MM.1S (cell line): ENCODE results near the gene THRB.

ENCODE experiments used
- CTCF ChIP-seq: fragments of 300-600 bp; sonication (generic); IDR thresholded peaks from 2 replicates; pipeline ENCODE4 v1.5.1; 2016; ENCODE audit warnings: antibody characterized with exemption, low read length, mixed read lengths
- EZH2 ChIP-seq: fragments of 300-600 bp; sonication (generic); optimal IDR thresholded peaks from 2 replicates; pipeline ENCODE3; 2017; ENCODE audit warnings: low read depth, mild to moderate bottlenecking, antibody characterized with exemption, low read length, mixed read lengths
- EZH2phosphoT487 ChIP-seq: fragments of 300-600 bp; sonication (generic); IDR thresholded peaks from 2 replicates; pipeline ENCODE4 v1.6.1; 2018; ENCODE audit warnings: antibody characterized with exemption, low read length

- no peak for TF ChIP-seq CTCF
- no peak for TF ChIP-seq EZH2
- TF ChIP-seq EZH2phosphoT487 = no peak
These were observed 355.8 kb downstream of the THRB start for GRCh38 chr3:24138876-24139256.
